IMR-90 (cell line): Measurements from ENCODE around the gene PCNX2. TPM values are rescaled to one million over a fixed set of nuclear protein-coding genes. Genes with fewer than 3 reads are reported as not detected.
A peak's percentile ranks its signal among the peaks of the same experiment; 100 is the strongest.

Experiments
- ATAC-seq: fragments of 200-7000 bp; cut with Tn5 transposase; 2 replicates; pipeline ENCODE4 v1.9.1; 2020; ENCODE audit warnings: low read depth, mild to moderate bottlenecking, moderate library complexity
- BruUV-seq: library from RNA; stranded (reverse); fragments of 400-500 nt; replicated peaks from 2 replicates; lab custom pipeline; 2021; lab: Mats Ljungman, UMichigan
- CTCF ChIA-PET: fragments of 300-600 bp; formaldehyde crosslinking; extraction: SDS; loops from one replicate; lab custom pipeline; 2021; ENCODE audit warnings: antibody characterized with exemption; lab: Yijun Ruan, JAX
- POLR2A ChIA-PET: fragments of 300-600 bp; sonication (Branson Sonifier 250); formaldehyde crosslinking; loops from one replicate; lab custom pipeline; 2022; ENCODE audit warnings: antibody characterized with exemption; ENCODE audit not compliant: unreplicated experiment; lab: Charles Lee
- DNase-seq: peaks from one replicate; pipeline ENCODE4 v3.0.0; 2013
- H2AFZ ChIP-seq: replicated peaks from 2 replicates; pipeline ENCODE3; 2013; ENCODE audit warnings: low read length, mild to moderate bottlenecking; ENCODE audit not compliant: poor library complexity
- H2AK5ac ChIP-seq: 2 replicates; pipeline ENCODE4 v1.6.1; 2013; ENCODE audit warnings: low read depth, low read length, inconsistent platforms
- H2AK9ac ChIP-seq: replicated peaks from 2 replicates; pipeline ENCODE3; 2013; ENCODE audit warnings: mild to moderate bottlenecking, low read depth, low read length, moderate library complexity; ENCODE audit not compliant: poor library complexity
- H2BK120ac ChIP-seq: 2 replicates; pipeline ENCODE4 v1.6.1; 2013; ENCODE audit warnings: low read depth, low read length, inconsistent platforms
- H2BK15ac ChIP-seq: 3 replicates; pipeline ENCODE4 v1.6.1; 2013; ENCODE audit warnings: low read depth, low read length, inconsistent platforms
- H2BK20ac ChIP-seq: 2 replicates; pipeline ENCODE4 v1.6.1; 2013; ENCODE audit warnings: low read depth, mild to moderate bottlenecking, inconsistent platforms, low read length, moderate library complexity
- H2BK5ac ChIP-seq: 2 replicates; pipeline ENCODE4 v1.6.1; 2013; ENCODE audit warnings: mild to moderate bottlenecking, low read depth, low read length, inconsistent platforms; ENCODE audit not compliant: poor library complexity, severe bottlenecking
- H3K14ac ChIP-seq: replicated peaks from 2 replicates; pipeline ENCODE4 v1.6.1; 2013; ENCODE audit warnings: low read depth, low read length, inconsistent platforms
- H3K18ac ChIP-seq: 2 replicates; pipeline ENCODE4 v1.6.1; 2013; ENCODE audit warnings: low read depth, low read length, control low read depth
- H3K23ac ChIP-seq: 2 replicates; pipeline ENCODE4 v1.6.1; 2013; ENCODE audit warnings: low read depth, low read length, inconsistent platforms
- H3K27ac ChIP-seq: 2 replicates; pipeline ENCODE4 v1.5.1; 2013; ENCODE audit warnings: mild to moderate bottlenecking, control low read depth, low read length; ENCODE audit not compliant: insufficient read depth
- H3K27me3 ChIP-seq: 2 replicates; pipeline ENCODE4 v1.6.1; 2013; ENCODE audit warnings: low read length; ENCODE audit not compliant: control insufficient read depth, insufficient read depth
- H3K36me3 ChIP-seq: 2 replicates; pipeline ENCODE4 v1.6.1; 2013; ENCODE audit warnings: low read length, mixed read lengths; ENCODE audit not compliant: control insufficient read depth, insufficient read depth
- H3K4ac ChIP-seq: 2 replicates; pipeline ENCODE4 v1.6.1; 2013; ENCODE audit warnings: low read depth, low read length, inconsistent platforms
- H3K4me1 ChIP-seq: 2 replicates; pipeline ENCODE4 v1.6.1; 2013; ENCODE audit warnings: low read length, mixed read lengths; ENCODE audit not compliant: control insufficient read depth, insufficient read depth
- H3K4me2 ChIP-seq: 2 replicates; pipeline ENCODE4 v1.6.1; 2013; ENCODE audit warnings: low read depth, mild to moderate bottlenecking, control low read depth, low read length, moderate library complexity
- H3K4me3 ChIP-seq: 2 replicates; pipeline ENCODE4 v1.5.1; 2013; ENCODE audit warnings: low read depth, mild to moderate bottlenecking, control low read depth, low read length, moderate library complexity; ENCODE audit not compliant: insufficient read depth
- H3K56ac ChIP-seq: 2 replicates; pipeline ENCODE4 v1.6.1; 2013; ENCODE audit warnings: low read length, inconsistent platforms; ENCODE audit not compliant: insufficient read depth; ENCODE audit errors: extremely low read depth
- H3K79me1 ChIP-seq, 2 experiments: 2 replicates each; pipeline ENCODE4 v1.6.1; 2013; ENCODE audit warnings: low read length in 2 of 2, inconsistent platforms in 1 of 2, low read depth in 1 of 2
- H3K9ac ChIP-seq: 2 replicates; pipeline ENCODE4 v1.6.1; 2013; ENCODE audit warnings: low read depth, low read length, control low read depth
- H3K9me1 ChIP-seq: 2 replicates; pipeline ENCODE4 v1.6.1; 2013; ENCODE audit warnings: low read length, inconsistent platforms; ENCODE audit not compliant: insufficient read depth
- H3K9me3 ChIP-seq: 2 replicates; pipeline ENCODE4 v1.6.1; 2013; ENCODE audit warnings: low read length; ENCODE audit not compliant: control insufficient read depth, insufficient read depth
- H4K20me1 ChIP-seq: 2 replicates; pipeline ENCODE4 v1.6.1; 2013; ENCODE audit warnings: low read length, inconsistent platforms; ENCODE audit not compliant: insufficient read depth
- H4K5ac ChIP-seq: 2 replicates; pipeline ENCODE4 v1.6.1; 2013; ENCODE audit warnings: mild to moderate bottlenecking, low read depth, low read length, control low read depth
- H4K8ac ChIP-seq, 2 experiments: 2 replicates each; pipeline ENCODE4 v1.6.1; 2013; ENCODE audit warnings: low read depth in 2 of 2, low read length in 2 of 2, control low read depth in 1 of 2, inconsistent platforms in 1 of 2
- H4K91ac ChIP-seq: 2 replicates; pipeline ENCODE4 v1.6.1; 2013; ENCODE audit warnings: low read depth, low read length, inconsistent platforms; ENCODE audit not compliant: insufficient read depth
- CEBPB ChIP-seq: IDR thresholded peaks from 2 replicates; pipeline ENCODE4 v1.6.1; 2012; ENCODE audit warnings: low read depth, low read length, improper control_type of control experiment
- CHD1 ChIP-seq: IDR thresholded peaks from 2 replicates; pipeline ENCODE4 v1.6.1; 2012; ENCODE audit warnings: low read depth, low read length, improper control_type of control experiment
- FOS ChIP-seq: fragments of 150-350 bp; IDR thresholded peaks from 2 replicates; pipeline ENCODE4 v1.6.1; 2016; ENCODE audit warnings: low read depth, low read length
- MAFK ChIP-seq: IDR thresholded peaks from 2 replicates; pipeline ENCODE4 v1.6.1; 2012; ENCODE audit warnings: low read depth, low read length, improper control_type of control experiment
- MAZ ChIP-seq: IDR thresholded peaks from 2 replicates; pipeline ENCODE4 v1.6.1; 2012; ENCODE audit warnings: low read depth, mild to moderate bottlenecking, low read length, improper control_type of control experiment, moderate library complexity, borderline replicate concordance
- NFE2L2 ChIP-seq: fragments of 150-350 bp; IDR thresholded peaks from 2 replicates; pipeline ENCODE4 v1.6.1; 2016; ENCODE audit warnings: low read depth, mild to moderate bottlenecking, low read length
- RCOR1 ChIP-seq: IDR thresholded peaks from 2 replicates; pipeline ENCODE4 v1.6.1; 2012; ENCODE audit warnings: mild to moderate bottlenecking, low read length, improper control_type of control experiment; ENCODE audit not compliant: insufficient replicate concordance
- RFX5 ChIP-seq: IDR thresholded peaks from 2 replicates; pipeline ENCODE4 v1.8.0; 2012; ENCODE audit warnings: low read depth, mild to moderate bottlenecking, low read length, moderate library complexity
- SMC3 ChIP-seq: fragments of 150-350 bp; IDR thresholded peaks from 2 replicates; pipeline ENCODE4 v1.6.1; 2016; ENCODE audit warnings: low read depth, mild to moderate bottlenecking, antibody characterized with exemption, low read length, moderate library complexity
- USF2 ChIP-seq: fragments of 150-350 bp; IDR thresholded peaks from 2 replicates; pipeline ENCODE4 v1.6.1; 2017; ENCODE audit warnings: mild to moderate bottlenecking, antibody characterized with exemption, low read length, low read depth
- WGBS, 2 experiments: methylation state at CpG; one replicate each; pipeline versions ENCODE4 v1.1.5 to v1.1.7; 2013; ENCODE audit warnings: missing lambda C conversion rate in 2 of 2; ENCODE audit not compliant: insufficient read length in 1 of 2; ENCODE audit errors: extremely low coverage in 2 of 2; 5-methylcytosine and 5-hydroxymethylcytosine counted together
- dilution Hi-C: fragments of 300-500 bp; cut with HindIII; formaldehyde crosslinking; loops from one replicate; pipeline ENCODE4 v1.14.3; 2018; ENCODE audit warnings: low sequenced_read_pairs; ENCODE audit not compliant: unreplicated experiment
- in situ Hi-C: fragments of 300-500 bp; cut with MboI; formaldehyde crosslinking; loops from 3 replicates; pipeline ENCODE4 v1.14.3; 2019; ENCODE audit warnings: low sequenced_read_pairs, inconsistent platforms, mixed read lengths
- intact Hi-C: fragments of 100-400 bp; cut with micrococcal nuclease; formaldehyde crosslinking; loops from 2 replicates; pipeline ENCODE4 v1.10.0; 2022
- polyA plus RNA-seq, 3 experiments: library from polyadenylated mRNA; depleted of rRNA; stranded (reverse); fragments of >200 nt; gene quantifications; 2 replicates each; pipeline ENCODE4 v1.2.3, GENCODE V29; 2012; ENCODE audit warnings: low replicate concordance in 1 of 3
- total RNA-seq: library from RNA; depleted of rRNA; stranded (reverse); fragments of >200 nt; gene quantifications from 2 replicates; pipeline ENCODE4 v1.2.3, GENCODE V29; 2012
- TF ChIP-seq, protein P1 (sequence below): conservative IDR thresholded peaks from 2 replicates; pipeline ENCODE4 v1.5.1; 2012; ENCODE audit warnings: mild to moderate bottlenecking, low read depth, low read length, improper control_type of control experiment

Gene PCNX2
- total and polyA plus RNA-seq, 2 of the 4 experiments (the other 2 are of a cell fraction): 15.9 to 22.6 TPM

DNA sequence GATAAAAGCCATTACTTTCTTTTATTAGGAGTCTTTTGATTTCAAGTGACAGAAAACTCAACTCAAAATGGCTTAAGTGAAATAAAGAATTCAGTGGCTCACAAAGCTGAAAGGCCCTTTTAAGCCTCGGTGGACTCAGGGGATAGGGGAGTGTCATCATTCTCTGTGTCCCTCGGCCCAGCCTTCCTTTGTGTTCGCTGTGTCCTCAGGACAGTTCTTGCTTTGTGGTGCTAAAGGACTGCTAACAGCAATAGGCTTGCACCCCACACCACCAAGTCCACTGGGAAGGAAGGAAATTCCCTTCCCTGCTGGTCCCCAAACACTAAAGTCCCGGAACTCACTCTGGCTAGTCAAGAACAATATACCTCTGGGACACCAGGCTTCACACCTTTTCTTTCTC is 216.0 kb downstream of the PCNX2 start:
- H2BK15ac ChIP-seq: no peak overlapping the region
- TF ChIP-seq, protein P1, sequence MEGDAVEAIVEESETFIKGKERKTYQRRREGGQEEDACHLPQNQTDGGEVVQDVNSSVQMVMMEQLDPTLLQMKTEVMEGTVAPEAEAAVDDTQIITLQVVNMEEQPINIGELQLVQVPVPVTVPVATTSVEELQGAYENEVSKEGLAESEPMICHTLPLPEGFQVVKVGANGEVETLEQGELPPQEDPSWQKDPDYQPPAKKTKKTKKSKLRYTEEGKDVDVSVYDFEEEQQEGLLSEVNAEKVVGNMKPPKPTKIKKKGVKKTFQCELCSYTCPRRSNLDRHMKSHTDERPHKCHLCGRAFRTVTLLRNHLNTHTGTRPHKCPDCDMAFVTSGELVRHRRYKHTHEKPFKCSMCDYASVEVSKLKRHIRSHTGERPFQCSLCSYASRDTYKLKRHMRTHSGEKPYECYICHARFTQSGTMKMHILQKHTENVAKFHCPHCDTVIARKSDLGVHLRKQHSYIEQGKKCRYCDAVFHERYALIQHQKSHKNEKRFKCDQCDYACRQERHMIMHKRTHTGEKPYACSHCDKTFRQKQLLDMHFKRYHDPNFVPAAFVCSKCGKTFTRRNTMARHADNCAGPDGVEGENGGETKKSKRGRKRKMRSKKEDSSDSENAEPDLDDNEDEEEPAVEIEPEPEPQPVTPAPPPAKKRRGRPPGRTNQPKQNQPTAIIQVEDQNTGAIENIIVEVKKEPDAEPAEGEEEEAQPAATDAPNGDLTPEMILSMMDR: no peak
- no peak for TF ChIP-seq MAFK
- TF ChIP-seq FOS: no peak
- no peak for TF ChIP-seq RCOR1
- no peak for TF ChIP-seq CEBPB
- no peak for TF ChIP-seq CHD1
- no peak for TF ChIP-seq SMC3
- TF ChIP-seq RFX5: no peak
- TF ChIP-seq USF2: no peak
- TF ChIP-seq MAZ: no peak
- TF ChIP-seq NFE2L2: no peak
- no peaks in the 10 kb centered on the region for H3K36me3 ChIP-seq
- no peak overlapping the region for H3K23ac ChIP-seq
- H2BK20ac ChIP-seq: no peak overlapping the region
- H2BK5ac ChIP-seq: no peak overlapping the region
- H3K4ac ChIP-seq: 0 out of 2 replicates have a peak overlapping the region, but pooled peaks have one; percentile 4
- H3K14ac ChIP-seq: no peak overlapping the region
- H4K5ac ChIP-seq: no peak overlapping the region
- no peak overlapping the region for H2AFZ ChIP-seq
- H3K9me3 ChIP-seq: no peaks in the 10 kb centered on the region
- in situ Hi-C loops (loop anchor here (10.0 kb wide), 1 partner anchor 55 kb away; no protein-coding TSS in a partner anchor), dilution Hi-C loops (no loop called here), intact Hi-C loops (no loop called here)
- WGBS, 2 experiments: no CpG with 5 or more reads among the region's 4 CpGs
- no peak overlapping the region for H3K56ac ChIP-seq
- CTCF ChIA-PET: interaction anchor here (0.5 to 0.6 kb wide), 2 partner anchors 58 to 90 kb away, joined by 3 to 5 read pairs; no protein-coding TSS in a partner anchor
- H4K91ac ChIP-seq: no peak overlapping the region
- H3K9ac ChIP-seq: no peak overlapping the region
- DNase-seq (no peak), ATAC-seq (no peak)
- no peak overlapping the region for H3K4me3 ChIP-seq
- H2AK9ac ChIP-seq: no peak overlapping the region
- no peaks in the 10 kb centered on the region for H3K79me1 ChIP-seq
- POLR2A ChIA-PET: no interaction called here
- BruUV-seq: no TSS peak
- peak overlapping the region; percentile 22; the same call in 1 of the 2 replicates for H2AK5ac ChIP-seq
- H3K9me1 ChIP-seq: 0 out of 2 replicates have a peak, but pooled peaks cover 3% of the 10 kb centered on the region
- no peaks in the 10 kb centered on the region for H4K20me1 ChIP-seq
- H2BK120ac ChIP-seq: no peak overlapping the region
- H3K18ac ChIP-seq: peak overlapping the region; percentile 69; the same call in 1 of the 2 replicates
- peaks cover 11% of the 10 kb centered on the region for H3K4me1 ChIP-seq
- no peak overlapping the region for H3K27ac ChIP-seq
- no peak overlapping the region for H4K8ac ChIP-seq
- H3K27me3 ChIP-seq: peaks cover 6% of the 10 kb centered on the region
- no peak overlapping the region for H3K4me2 ChIP-seq
